Hepatocyte (in vitro differentiated cells): ENCODE data around the gene NAA80.

Experiments used
- EZH2 ChIP-seq: fragments of 200-600 bp; sonication (generic); IDR thresholded peaks from 2 replicates; pipeline ENCODE4 v1.6.1; 2016; ENCODE audit warnings: antibody characterized with exemption, mild to moderate bottlenecking, borderline replicate concordance
- TF ChIP-seq, protein P1 (sequence below): fragments of 200-600 bp; sonication (generic); IDR thresholded peaks from 2 replicates; pipeline ENCODE4 v1.5.1; 2016; ENCODE audit warnings: antibody characterized with exemption, mild to moderate bottlenecking; ENCODE audit not compliant: poor library complexity

DNA sequence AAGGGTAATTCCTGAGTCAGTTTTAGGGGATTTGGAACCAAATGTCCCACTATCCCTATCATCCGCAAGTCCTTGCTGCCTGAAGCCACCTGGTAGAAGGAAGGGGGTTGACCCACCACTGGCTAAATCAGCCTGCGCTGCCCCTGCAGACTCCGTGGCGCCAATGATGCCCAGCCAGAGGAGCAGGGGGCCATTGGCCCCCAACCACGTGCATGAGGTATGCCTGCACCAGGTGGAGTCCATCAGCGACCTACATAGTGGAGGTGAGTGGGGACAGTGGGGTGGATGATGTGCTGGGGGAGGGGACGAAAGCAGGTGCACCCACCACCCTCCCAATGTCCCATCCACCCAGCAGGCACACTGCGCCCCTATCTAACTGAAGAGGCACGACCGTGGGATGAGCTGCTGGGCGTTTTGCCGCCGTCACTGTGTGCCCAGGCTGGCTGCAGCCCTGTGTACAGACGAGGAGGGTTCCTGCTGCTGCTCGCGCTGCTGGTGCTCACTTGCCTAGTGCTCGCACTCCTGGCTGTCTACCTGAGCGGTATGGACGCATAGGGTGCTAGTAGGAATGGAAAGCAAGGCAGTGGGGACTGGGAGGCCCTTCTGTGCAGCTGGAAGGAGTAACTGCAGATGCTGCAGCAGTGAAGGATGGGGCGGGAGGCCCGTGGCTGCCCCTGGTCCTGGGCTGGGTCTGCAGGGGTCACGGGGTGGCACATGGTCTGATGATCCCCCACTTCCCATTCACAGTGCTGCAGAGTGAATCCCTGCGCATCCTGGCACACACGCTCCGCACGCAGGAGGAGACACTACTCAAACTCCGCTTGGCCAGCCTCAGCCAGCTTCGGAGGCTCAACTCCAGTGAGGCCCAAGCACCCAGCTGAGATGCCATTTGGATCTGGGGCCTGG lies 12.6 kb downstream of the NAA80 start:
- TF ChIP-seq, protein P1, sequence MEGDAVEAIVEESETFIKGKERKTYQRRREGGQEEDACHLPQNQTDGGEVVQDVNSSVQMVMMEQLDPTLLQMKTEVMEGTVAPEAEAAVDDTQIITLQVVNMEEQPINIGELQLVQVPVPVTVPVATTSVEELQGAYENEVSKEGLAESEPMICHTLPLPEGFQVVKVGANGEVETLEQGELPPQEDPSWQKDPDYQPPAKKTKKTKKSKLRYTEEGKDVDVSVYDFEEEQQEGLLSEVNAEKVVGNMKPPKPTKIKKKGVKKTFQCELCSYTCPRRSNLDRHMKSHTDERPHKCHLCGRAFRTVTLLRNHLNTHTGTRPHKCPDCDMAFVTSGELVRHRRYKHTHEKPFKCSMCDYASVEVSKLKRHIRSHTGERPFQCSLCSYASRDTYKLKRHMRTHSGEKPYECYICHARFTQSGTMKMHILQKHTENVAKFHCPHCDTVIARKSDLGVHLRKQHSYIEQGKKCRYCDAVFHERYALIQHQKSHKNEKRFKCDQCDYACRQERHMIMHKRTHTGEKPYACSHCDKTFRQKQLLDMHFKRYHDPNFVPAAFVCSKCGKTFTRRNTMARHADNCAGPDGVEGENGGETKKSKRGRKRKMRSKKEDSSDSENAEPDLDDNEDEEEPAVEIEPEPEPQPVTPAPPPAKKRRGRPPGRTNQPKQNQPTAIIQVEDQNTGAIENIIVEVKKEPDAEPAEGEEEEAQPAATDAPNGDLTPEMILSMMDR = no peak
- no peak for TF ChIP-seq EZH2
